Retinal pigment epithelial cell (primary cell): ENCODE results near the gene BICC1.

Experiments
- DNase-seq: peaks from one replicate; pipeline ENCODE4 v3.0.0-alpha.2; 2010; ENCODE audit warnings: low read depth
- H3K4me3 ChIP-seq: 2 replicates; pipeline ENCODE4 v1.5.1; 2011; ENCODE audit warnings: mild to moderate bottlenecking, low read length, control low read depth, moderate library complexity
- TF ChIP-seq, protein P1 (sequence below): conservative IDR thresholded peaks from 2 replicates; pipeline ENCODE4 v1.5.1; 2011; ENCODE audit warnings: low read depth, low read length, control low read depth, inconsistent platforms

Gene BICC1

DNA sequence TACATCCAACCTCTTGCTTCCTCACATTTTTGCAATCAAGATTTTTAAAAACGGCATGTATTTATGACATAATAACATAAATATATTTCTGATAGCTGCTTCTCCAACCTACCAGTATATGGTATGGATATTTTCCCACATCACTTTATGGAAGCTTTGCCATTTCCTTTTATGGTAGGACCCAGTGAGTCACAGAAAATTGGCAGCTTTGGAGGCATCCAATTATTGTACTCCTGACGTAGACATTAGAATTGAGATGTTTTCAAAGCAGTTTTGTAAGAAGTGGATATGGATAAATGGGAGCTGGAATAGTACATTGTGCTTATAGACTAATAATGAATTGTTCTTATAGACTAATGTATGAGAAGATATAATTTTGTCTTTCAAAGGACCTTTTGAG, 23.8 kb upstream of the BICC1 start:
- no peak overlapping the region for H3K4me3 ChIP-seq
- TF ChIP-seq, protein P1, sequence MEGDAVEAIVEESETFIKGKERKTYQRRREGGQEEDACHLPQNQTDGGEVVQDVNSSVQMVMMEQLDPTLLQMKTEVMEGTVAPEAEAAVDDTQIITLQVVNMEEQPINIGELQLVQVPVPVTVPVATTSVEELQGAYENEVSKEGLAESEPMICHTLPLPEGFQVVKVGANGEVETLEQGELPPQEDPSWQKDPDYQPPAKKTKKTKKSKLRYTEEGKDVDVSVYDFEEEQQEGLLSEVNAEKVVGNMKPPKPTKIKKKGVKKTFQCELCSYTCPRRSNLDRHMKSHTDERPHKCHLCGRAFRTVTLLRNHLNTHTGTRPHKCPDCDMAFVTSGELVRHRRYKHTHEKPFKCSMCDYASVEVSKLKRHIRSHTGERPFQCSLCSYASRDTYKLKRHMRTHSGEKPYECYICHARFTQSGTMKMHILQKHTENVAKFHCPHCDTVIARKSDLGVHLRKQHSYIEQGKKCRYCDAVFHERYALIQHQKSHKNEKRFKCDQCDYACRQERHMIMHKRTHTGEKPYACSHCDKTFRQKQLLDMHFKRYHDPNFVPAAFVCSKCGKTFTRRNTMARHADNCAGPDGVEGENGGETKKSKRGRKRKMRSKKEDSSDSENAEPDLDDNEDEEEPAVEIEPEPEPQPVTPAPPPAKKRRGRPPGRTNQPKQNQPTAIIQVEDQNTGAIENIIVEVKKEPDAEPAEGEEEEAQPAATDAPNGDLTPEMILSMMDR: no peak
- no peak for DNase-seq

DNA sequence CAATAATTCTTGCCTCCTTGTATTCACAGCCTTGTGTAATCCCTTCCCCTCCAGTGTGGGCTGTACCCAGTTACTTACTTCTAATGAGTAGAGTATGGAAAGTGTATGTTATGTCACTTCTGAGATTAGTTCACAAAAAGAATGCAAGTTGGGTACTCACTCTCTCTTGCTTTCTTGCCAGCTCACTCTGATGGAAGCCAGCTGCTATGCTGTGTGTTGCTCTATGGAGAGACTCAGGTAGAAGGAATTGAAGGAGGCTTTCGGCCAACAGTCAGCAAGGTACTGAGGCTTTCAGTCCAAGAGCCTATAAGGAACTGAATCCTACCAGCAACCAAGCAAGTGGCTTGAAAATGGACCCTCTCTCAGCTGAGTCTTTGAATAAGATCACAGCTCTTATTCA, 9.7 kb upstream of the BICC1 start:
- TF ChIP-seq, protein P1: no peak
- H3K4me3 ChIP-seq: no peak overlapping the region
- DNase-seq: no peak

DNA sequence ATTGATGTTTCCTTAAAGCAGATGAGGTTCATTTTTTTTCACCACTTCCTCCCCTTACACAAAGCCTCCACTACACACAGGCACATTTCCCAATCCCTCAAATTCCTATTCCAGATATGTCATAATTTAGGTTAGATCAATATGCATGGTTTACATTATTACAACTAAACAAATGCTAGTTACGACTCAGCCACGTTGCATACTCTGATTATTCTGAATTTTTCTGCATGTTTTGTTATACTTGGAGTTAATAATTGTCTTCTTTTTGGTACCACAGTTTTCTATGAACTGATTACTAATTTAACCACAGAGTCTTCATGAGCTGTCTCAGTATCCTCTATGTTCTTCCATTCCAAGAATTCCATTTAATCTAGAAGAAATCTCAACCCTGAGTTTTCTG, 4.4 kb upstream of the BICC1 start:
- TF ChIP-seq, protein P1: no peak
- no peak overlapping the region for H3K4me3 ChIP-seq
- no peak for DNase-seq

DNA sequence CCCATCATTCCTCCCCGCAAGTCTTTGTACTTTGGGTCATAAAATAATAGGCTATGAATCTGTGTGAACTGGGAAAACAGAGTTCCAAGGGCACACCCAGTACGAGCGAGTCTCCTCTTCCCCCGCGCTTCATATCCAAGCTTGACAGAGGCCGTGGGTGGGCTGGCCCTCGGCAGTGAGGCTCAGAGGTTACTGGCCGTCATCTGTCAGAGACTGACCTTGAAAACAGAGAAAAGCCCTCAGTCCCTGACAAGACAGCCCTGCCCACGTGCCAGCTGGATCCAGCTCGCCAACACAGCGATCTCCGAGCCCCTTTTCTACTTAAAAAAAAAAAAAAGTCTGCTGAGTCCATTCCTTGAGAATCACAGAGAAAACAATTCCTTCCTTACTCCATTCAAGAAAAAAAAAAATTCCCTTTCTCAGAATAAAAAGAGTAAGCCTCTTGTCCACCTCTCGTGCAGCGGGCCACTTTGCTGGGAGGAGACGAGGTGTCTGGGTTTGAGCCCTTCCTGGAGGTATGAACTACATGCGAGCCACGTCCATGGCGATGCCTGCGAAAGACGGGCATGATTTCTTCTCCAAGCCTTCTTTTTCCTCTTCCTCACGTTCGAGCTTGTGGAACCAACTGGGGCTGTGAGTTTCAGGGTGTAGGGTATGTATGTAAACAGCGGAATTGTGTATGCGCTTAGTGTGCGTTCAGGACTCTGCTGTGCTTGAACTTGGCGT, 744 bp upstream of the BICC1 start:
- no peak for DNase-seq
- peak overlapping the region; percentile 70 for H3K4me3 ChIP-seq
- TF ChIP-seq, protein P1: no peak

DNA sequence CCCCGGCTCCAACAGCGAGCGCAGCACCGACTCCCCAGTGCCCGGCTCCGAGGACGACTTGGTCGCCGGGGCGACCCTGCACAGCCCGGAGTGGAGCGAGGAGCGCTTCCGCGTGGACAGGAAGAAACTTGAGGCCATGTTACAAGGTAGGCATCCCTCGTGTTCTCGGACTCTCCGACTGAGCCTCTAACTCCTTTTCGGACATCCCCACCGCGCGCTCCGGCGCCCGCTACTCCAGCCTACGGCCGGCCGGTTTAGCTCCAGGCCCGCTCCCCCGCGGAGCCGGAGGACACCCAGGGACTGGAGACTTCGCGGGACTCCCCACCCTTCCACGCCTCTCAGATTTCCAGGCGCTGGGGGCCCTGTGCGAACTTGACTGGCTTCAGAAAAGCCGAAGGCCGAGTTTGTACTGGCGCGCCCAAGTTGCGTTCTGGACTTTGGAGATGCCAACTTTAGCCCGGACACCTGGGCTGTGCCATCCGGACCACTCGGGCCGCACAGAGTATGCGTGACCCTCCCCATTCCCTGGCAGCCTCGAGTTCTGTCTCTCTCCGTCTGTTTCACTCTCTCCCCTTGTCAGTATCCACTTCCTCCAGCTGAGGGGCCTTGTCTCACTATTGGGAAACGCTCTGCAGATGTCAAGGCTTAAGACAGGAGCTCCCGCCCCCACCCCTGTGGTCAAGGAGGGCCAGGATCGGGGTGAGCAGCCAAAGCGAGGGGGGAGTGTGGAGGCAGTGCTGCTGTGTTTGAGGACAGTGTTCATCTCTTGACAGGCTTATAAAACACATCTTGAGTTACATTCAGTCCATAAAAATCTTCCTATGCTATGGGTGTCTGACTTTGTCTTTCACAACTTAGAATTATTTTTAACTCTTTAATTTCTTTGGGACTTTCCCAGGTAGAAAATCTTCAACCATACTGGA, 777 bp downstream of the BICC1 start:
- DNase-seq: no peak
- H3K4me3 ChIP-seq: peak overlapping the region; percentile 73

DNA sequence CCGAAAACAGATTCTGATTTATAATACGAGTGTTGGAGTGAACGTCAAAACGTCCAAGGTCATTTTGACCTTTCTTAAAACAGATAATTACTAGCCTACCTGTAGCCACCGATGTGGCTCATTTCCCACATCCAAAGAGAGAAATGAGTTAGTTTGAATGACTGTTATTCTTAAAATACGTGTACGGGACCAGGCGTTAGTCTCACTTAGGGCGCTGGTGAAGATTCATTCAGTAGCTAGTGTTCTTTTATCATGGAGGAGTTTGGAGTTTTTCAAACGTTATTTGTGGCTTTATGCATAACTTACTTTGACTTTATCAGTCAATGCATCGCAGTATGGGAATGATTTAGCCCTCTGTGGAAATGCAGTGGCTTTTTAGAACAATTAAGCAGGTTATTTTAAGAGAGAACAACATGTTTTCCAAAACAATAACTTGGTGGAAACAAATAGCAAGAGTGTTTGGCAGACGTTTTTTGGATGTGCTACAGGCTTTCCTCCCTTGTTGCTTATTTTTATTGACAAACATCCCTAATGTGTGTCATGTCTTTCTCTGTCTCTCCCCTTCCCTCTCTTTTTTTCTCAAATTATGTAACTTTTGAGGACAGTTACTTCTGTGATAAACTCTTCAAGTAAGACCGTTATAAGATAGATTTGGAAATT, 1.6 kb downstream of the BICC1 start:
- TF ChIP-seq, protein P1: no peak
- DNase-seq: no peak
- no peak overlapping the region for H3K4me3 ChIP-seq

More for the DNA sequence above, 777 bp downstream of the BICC1 start:
- TF ChIP-seq, protein P1: no peak
